ENCODE data around the gene CDYL2.

Gene CDYL2

GRCh38 chr16:80622007-80622406, 182.4 kb downstream of the CDYL2 start:
- no peaks in the 10 kb centered on the region for H3K27me3 Mint-ChIP-seq
- no peak overlapping the region for H3K27ac Mint-ChIP-seq
- intact Hi-C loops (cut with micrococcal nuclease), result no loop called here
- peaks cover 10% of the 10 kb centered on the region for H3K36me3 Mint-ChIP-seq (ENCODE audit: low read depth)
- no peak overlapping the region for H3K4me3 Mint-ChIP-seq
- no peaks in the 10 kb centered on the region for H3K4me1 Mint-ChIP-seq (ENCODE audit: low read depth)
- peaks cover 17% of the 10 kb centered on the region for H3K9me3 Mint-ChIP-seq

- no peaks in the 10 kb centered on the region for H3K27me3 Mint-ChIP-seq
- intact Hi-C loops (cut with micrococcal nuclease), result no loop called here
- no peak overlapping the region for H3K4me3 Mint-ChIP-seq
- peaks cover 17% of the 10 kb centered on the region for H3K9me3 Mint-ChIP-seq
- H3K4me1 Mint-ChIP-seq (ENCODE audit: low read depth), result no peaks in the 10 kb centered on the region
- no peak overlapping the region for H3K27ac Mint-ChIP-seq
- H3K36me3 Mint-ChIP-seq (ENCODE audit: low read depth), result peaks cover 10% of the 10 kb centered on the region
These were observed 183.4 kb downstream of the CDYL2 start for GRCh38 chr16:80620736-80621605.

GRCh38 chr16:80619824-80620223, 184.6 kb downstream of the CDYL2 start:
- Mint-ChIP-seq H3K36me3 (ENCODE audit: low read depth) (peaks cover 10% of the 10 kb centered on the region), H3K4me1 (ENCODE audit: low read depth) (no peaks in the 10 kb centered on the region), H3K9me3 (peaks cover 9% of the 10 kb centered on the region), H3K4me3 (no peak overlapping the region), H3K27ac (no peak overlapping the region), H3K27me3 (no peaks in the 10 kb centered on the region)
- intact Hi-C loops (cut with micrococcal nuclease), result no loop called here

GRCh38 chr16:80618862-80619648, 185.3 kb downstream of the CDYL2 start:
- Mint-ChIP-seq H3K36me3 (ENCODE audit: low read depth) (peaks cover 10% of the 10 kb centered on the region), H3K4me3 (no peak overlapping the region), H3K27ac (no peak overlapping the region), H3K4me1 (ENCODE audit: low read depth) (no peaks in the 10 kb centered on the region), H3K27me3 (no peaks in the 10 kb centered on the region), H3K9me3 (peaks cover 1% of the 10 kb centered on the region)
- intact Hi-C loops (cut with micrococcal nuclease), result no loop called here

GRCh38 chr16:80616362-80616761, 188.0 kb downstream of the CDYL2 start:
- H3K27ac Mint-ChIP-seq, result no peak overlapping the region
- H3K27me3 Mint-ChIP-seq, result no peaks in the 10 kb centered on the region
- no peaks in the 10 kb centered on the region for H3K4me1 Mint-ChIP-seq (ENCODE audit: low read depth)
- H3K4me3 Mint-ChIP-seq, result no peak overlapping the region
- H3K9me3 Mint-ChIP-seq, result no peaks in the 10 kb centered on the region
- intact Hi-C loops (cut with micrococcal nuclease), result no loop called here
- H3K36me3 Mint-ChIP-seq (ENCODE audit: low read depth), result peaks cover 20% of the 10 kb centered on the region

- Mint-ChIP-seq H3K36me3 (ENCODE audit: low read depth) (peaks cover 20% of the 10 kb centered on the region), H3K4me3 (no peak overlapping the region)
These were observed 188.7 kb downstream of the CDYL2 start for GRCh38 chr16:80615735-80616134.

GRCh38 chr16:80614908-80615671, 189.3 kb downstream of the CDYL2 start:
- no peaks in the 10 kb centered on the region for H3K9me3 Mint-ChIP-seq
- no peak overlapping the region for H3K4me3 Mint-ChIP-seq
- intact Hi-C loops (cut with micrococcal nuclease), result no loop called here
- no peak overlapping the region for H3K27ac Mint-ChIP-seq
- peaks cover 10% of the 10 kb centered on the region for H3K4me1 Mint-ChIP-seq (ENCODE audit: low read depth)
- peaks cover 20% of the 10 kb centered on the region for H3K36me3 Mint-ChIP-seq (ENCODE audit: low read depth)
- no peaks in the 10 kb centered on the region for H3K27me3 Mint-ChIP-seq

More at GRCh38 chr16:80615735-80616134, 188.7 kb downstream of the CDYL2 start:
- no peaks in the 10 kb centered on the region for H3K9me3 Mint-ChIP-seq
- intact Hi-C loops (cut with micrococcal nuclease), result no loop called here
- no peaks in the 10 kb centered on the region for H3K27me3 Mint-ChIP-seq
- no peak overlapping the region for H3K27ac Mint-ChIP-seq
- peaks cover 4% of the 10 kb centered on the region for H3K4me1 Mint-ChIP-seq (ENCODE audit: low read depth)

GRCh38 chr16:80612461-80613017, 191.9 kb downstream of the CDYL2 start:
- H3K4me3 Mint-ChIP-seq, result no peak overlapping the region
- H3K36me3 Mint-ChIP-seq (ENCODE audit: low read depth), result peaks cover 12% of the 10 kb centered on the region
- H3K4me1 Mint-ChIP-seq (ENCODE audit: low read depth), result peaks cover 11% of the 10 kb centered on the region
- no peak overlapping the region for H3K27ac Mint-ChIP-seq
- no peaks in the 10 kb centered on the region for H3K9me3 Mint-ChIP-seq
- H3K27me3 Mint-ChIP-seq, result no peaks in the 10 kb centered on the region
- intact Hi-C loops (cut with micrococcal nuclease), result no loop called here

GRCh38 chr16:80611930-80612327, 192.5 kb downstream of the CDYL2 start:
- intact Hi-C loops (cut with micrococcal nuclease), result no loop called here
- H3K4me1 Mint-ChIP-seq (ENCODE audit: low read depth), result peaks cover 11% of the 10 kb centered on the region
- no peak overlapping the region for H3K4me3 Mint-ChIP-seq
- no peaks in the 10 kb centered on the region for H3K27me3 Mint-ChIP-seq
- no peak overlapping the region for H3K27ac Mint-ChIP-seq
- H3K9me3 Mint-ChIP-seq, result peaks cover 2% of the 10 kb centered on the region
- H3K36me3 Mint-ChIP-seq (ENCODE audit: low read depth), result peaks cover 18% of the 10 kb centered on the region

GRCh38 chr16:80611171-80611929, 193.0 kb downstream of the CDYL2 start:
- Mint-ChIP-seq H3K9me3 (peaks cover 8% of the 10 kb centered on the region), H3K4me1 (ENCODE audit: low read depth) (peaks cover 11% of the 10 kb centered on the region), H3K27me3 (no peaks in the 10 kb centered on the region), H3K36me3 (ENCODE audit: low read depth) (peaks cover 24% of the 10 kb centered on the region), H3K27ac (no peak overlapping the region), H3K4me3 (no peak overlapping the region)
- intact Hi-C loops (cut with micrococcal nuclease), result no loop called here

- Mint-ChIP-seq H3K4me3 (no peak overlapping the region), H3K27me3 (no peaks in the 10 kb centered on the region), H3K4me1 (ENCODE audit: low read depth) (peaks cover 11% of the 10 kb centered on the region), H3K36me3 (ENCODE audit: low read depth) (peaks cover 26% of the 10 kb centered on the region), H3K9me3 (peaks cover 11% of the 10 kb centered on the region), H3K27ac (no peak overlapping the region)
- intact Hi-C loops (cut with micrococcal nuclease), result no loop called here
These were observed 193.8 kb downstream of the CDYL2 start for GRCh38 chr16:80610481-80611156.

GRCh38 chr16:80608946-80609345, 195.5 kb downstream of the CDYL2 start:
- no peaks in the 10 kb centered on the region for H3K27me3 Mint-ChIP-seq
- peaks cover 11% of the 10 kb centered on the region for H3K9me3 Mint-ChIP-seq
- no peak overlapping the region for H3K27ac Mint-ChIP-seq
- peaks cover 11% of the 10 kb centered on the region for H3K4me1 Mint-ChIP-seq (ENCODE audit: low read depth)
- intact Hi-C loops (cut with micrococcal nuclease), result no loop called here
- no peak overlapping the region for H3K4me3 Mint-ChIP-seq
- H3K36me3 Mint-ChIP-seq (ENCODE audit: low read depth), result peaks cover 32% of the 10 kb centered on the region

- no peaks in the 10 kb centered on the region for H3K27me3 Mint-ChIP-seq
These were observed 197.2 kb downstream of the CDYL2 start for GRCh38 chr16:80607204-80607603.

More at GRCh38 chr16:80607204-80607603, 197.2 kb downstream of the CDYL2 start:
- H3K36me3 Mint-ChIP-seq (ENCODE audit: low read depth), result peaks cover 31% of the 10 kb centered on the region
- H3K27ac Mint-ChIP-seq, result no peak overlapping the region
- peaks cover 11% of the 10 kb centered on the region for H3K9me3 Mint-ChIP-seq
- peaks cover 11% of the 10 kb centered on the region for H3K4me1 Mint-ChIP-seq (ENCODE audit: low read depth)
- intact Hi-C loops (cut with micrococcal nuclease), result no loop called here
- no peak overlapping the region for H3K4me3 Mint-ChIP-seq
